GM23338 (cell line): ENCODE measurements around the gene PANK3. TPM values are rescaled to one million over a fixed set of nuclear protein-coding genes. Genes with fewer than 3 reads are reported as not detected.

Experiments used
- ATAC-seq: fragments of 200-7000 bp; cut with Tn5 transposase; 3 replicates; pipeline ENCODE4 v1.9.1; 2020
- DNase-seq: peaks from one replicate; pipeline ENCODE4 v3.0.0-alpha.2; 2015; ENCODE audit warnings: low spot score
- H2AFZ ChIP-seq: fragments of 200-600 bp; sonication (generic); 2 replicates; pipeline ENCODE4 v1.8.0; 2016; ENCODE audit warnings: antibody characterized with exemption, mild to moderate bottlenecking, moderate library complexity
- H3F3A ChIP-seq: fragments of 200-600 bp; sonication (generic); replicated peaks from 2 replicates; pipeline ENCODE4 v1.8.0; 2017; ENCODE audit warnings: antibody characterized with exemption, mixed run types, low read depth
- H3K27ac ChIP-seq: fragments of 200-600 bp; sonication (generic); 2 replicates; pipeline ENCODE4 v1.6.1; 2016; ENCODE audit warnings: low read depth
- H3K27me3 ChIP-seq: fragments of 200-600 bp; sonication (generic); 2 replicates; pipeline ENCODE4 v1.8.0; 2016; ENCODE audit warnings: mild to moderate bottlenecking, mixed run types, moderate library complexity; ENCODE audit not compliant: insufficient read depth
- H3K36me3 ChIP-seq: fragments of 200-600 bp; sonication (generic); 2 replicates; pipeline ENCODE4 v1.8.0; 2016; ENCODE audit warnings: mild to moderate bottlenecking; ENCODE audit not compliant: insufficient read depth
- H3K4me1 ChIP-seq: fragments of 200-600 bp; sonication (generic); 2 replicates; pipeline ENCODE4 v1.8.0; 2016; ENCODE audit warnings: mild to moderate bottlenecking, moderate library complexity; ENCODE audit not compliant: insufficient read depth
- H3K4me2 ChIP-seq: fragments of 200-600 bp; sonication (generic); 2 replicates; pipeline ENCODE4 v1.7.1; 2017; ENCODE audit warnings: mixed run types
- H3K4me3 ChIP-seq: fragments of 200-600 bp; sonication (generic); 2 replicates; pipeline ENCODE4 v1.6.1; 2016; ENCODE audit warnings: mixed run types
- H3K79me2 ChIP-seq: fragments of 200-600 bp; sonication (generic); replicated peaks from 2 replicates; pipeline ENCODE4 v1.8.0; 2017; ENCODE audit warnings: mild to moderate bottlenecking; ENCODE audit not compliant: insufficient read depth
- H3K9me2 ChIP-seq: fragments of 200-600 bp; sonication (generic); 2 replicates; pipeline ENCODE4 v1.8.0; 2017; ENCODE audit not compliant: insufficient read depth
- H4K20me1 ChIP-seq: fragments of 200-600 bp; sonication (generic); replicated peaks from 2 replicates; pipeline ENCODE4 v1.8.0; 2017; ENCODE audit warnings: mild to moderate bottlenecking; ENCODE audit not compliant: insufficient read depth
- H3K27ac Mint-ChIP-seq: 2 replicates; pipeline ENCODE4 v1.8.0; 2020; ENCODE audit warnings: inconsistent platforms, mild to moderate bottlenecking, moderate library complexity, mixed read lengths
- H3K27me3 Mint-ChIP-seq: 3 replicates; pipeline ENCODE4 v1.8.0; 2022; ENCODE audit warnings: low read depth, mild to moderate bottlenecking, moderate library complexity, mixed read lengths, inconsistent platforms; ENCODE audit not compliant: insufficient read depth, poor library complexity
- H3K36me3 Mint-ChIP-seq: 3 replicates; pipeline ENCODE4 v1.8.0; 2021; ENCODE audit warnings: low read depth, mild to moderate bottlenecking, inconsistent platforms, moderate library complexity, mixed read lengths
- H3K4me1 Mint-ChIP-seq: 3 replicates; pipeline ENCODE4 v1.8.0; 2020; ENCODE audit warnings: mild to moderate bottlenecking, inconsistent platforms, mixed read lengths
- H3K4me3 Mint-ChIP-seq: 3 replicates; pipeline ENCODE4 v1.8.0; 2021; ENCODE audit warnings: moderate library complexity, mild to moderate bottlenecking, inconsistent platforms, mixed read lengths
- H3K9me3 Mint-ChIP-seq: 3 replicates; pipeline ENCODE4 v1.8.0; 2020; ENCODE audit warnings: moderate library complexity, mild to moderate bottlenecking, inconsistent platforms, mixed read lengths
- CREB1 ChIP-seq: fragments of 250-450 bp; sonication (Bioruptor Pico); IDR thresholded peaks from 2 replicates; pipeline ENCODE4 v1.5.0; 2020; ENCODE audit warnings: low read depth, mild to moderate bottlenecking, moderate library complexity
- EZH2 ChIP-seq: fragments of 200-600 bp; sonication (generic); IDR thresholded peaks from one replicate; pipeline ENCODE4 v1.8.0; 2017; ENCODE audit warnings: antibody characterized with exemption, mild to moderate bottlenecking, low read depth; ENCODE audit not compliant: unreplicated experiment
- EZH2phosphoT487 ChIP-seq: fragments of 200-600 bp; sonication (generic); IDR thresholded peaks from one replicate; pipeline ENCODE4 v1.8.1; 2018; ENCODE audit warnings: antibody characterized with exemption; ENCODE audit not compliant: unreplicated experiment
- JUNB ChIP-seq: IDR thresholded peaks from one replicate; pipeline ENCODE4 v1.6.1; 2016; ENCODE audit warnings: antibody characterized with exemption; ENCODE audit not compliant: unreplicated experiment
- NANOG ChIP-seq: IDR thresholded peaks from 2 replicates; pipeline ENCODE4 v1.6.1; 2016; ENCODE audit warnings: antibody characterized with exemption, borderline replicate concordance
- POLR2AphosphoS5 ChIP-seq: IDR thresholded peaks from 2 replicates; pipeline ENCODE4 v1.6.1; 2016; ENCODE audit warnings: antibody characterized with exemption, low read depth
- STAT1 ChIP-seq: IDR thresholded peaks from one replicate; pipeline ENCODE4 v1.6.1; 2016; ENCODE audit warnings: antibody characterized with exemption; ENCODE audit not compliant: unreplicated experiment
- ZNF114 ChIP-seq: fragments of 250-450 bp; sonication (Bioruptor Pico); IDR thresholded peaks from 2 replicates; pipeline ENCODE4 v1.5.0; 2020; ENCODE audit warnings: mild to moderate bottlenecking, moderate library complexity
- ZNF331 ChIP-seq: fragments of 250-450 bp; sonication (Bioruptor Pico); IDR thresholded peaks from 2 replicates; pipeline ENCODE4 v1.5.0; 2020; ENCODE audit warnings: low read depth, mild to moderate bottlenecking, moderate library complexity
- polyA plus RNA-seq: library from polyadenylated mRNA; unstranded; fragments of >200 nt; fragmentation: Nextera tagmentation; extraction: Ambion mirVana; gene quantifications from 2 replicates; pipeline ENCODE4 v1.2.1, GENCODE V29; 2016
- total RNA-seq: library from RNA; depleted of rRNA; stranded (reverse); fragments of >200 nt; shearing (Covaris generic); gene quantifications from 2 replicates; pipeline ENCODE4 v1.2.3, GENCODE V29; 2014
- TF ChIP-seq, protein P1 (sequence below): fragments of 250-450 bp; sonication (Bioruptor Pico); IDR thresholded peaks from 2 replicates; pipeline ENCODE4 v1.5.0; 2020; ENCODE audit warnings: mild to moderate bottlenecking, moderate library complexity
- TF ChIP-seq, protein P2 (sequence below): IDR thresholded peaks from one replicate; pipeline ENCODE4 v1.6.1; 2018; ENCODE audit warnings: antibody characterized with exemption; ENCODE audit not compliant: unreplicated experiment
- TF ChIP-seq, protein P3 (sequence below): IDR thresholded peaks from 2 replicates; pipeline ENCODE4 v1.6.1; 2016; ENCODE audit warnings: antibody characterized with exemption
- TF ChIP-seq, protein P4 (sequence below), 2 experiments: fragments of 200-600 bp in 1 of 2; sonication (generic) in 1 of 2; conservative IDR thresholded peaks; 2 replicates each; pipeline versions ENCODE4 v1.5.1 to v1.6.1; 2016 to 2017; ENCODE audit warnings: antibody characterized with exemption in 2 of 2, low read depth in 2 of 2, mild to moderate bottlenecking in 2 of 2, moderate library complexity in 1 of 2

PANK3 gene
- total and polyA plus RNA-seq, 2 experiments from 2014 or later, result 17.0 to 91.6 TPM

DNA sequence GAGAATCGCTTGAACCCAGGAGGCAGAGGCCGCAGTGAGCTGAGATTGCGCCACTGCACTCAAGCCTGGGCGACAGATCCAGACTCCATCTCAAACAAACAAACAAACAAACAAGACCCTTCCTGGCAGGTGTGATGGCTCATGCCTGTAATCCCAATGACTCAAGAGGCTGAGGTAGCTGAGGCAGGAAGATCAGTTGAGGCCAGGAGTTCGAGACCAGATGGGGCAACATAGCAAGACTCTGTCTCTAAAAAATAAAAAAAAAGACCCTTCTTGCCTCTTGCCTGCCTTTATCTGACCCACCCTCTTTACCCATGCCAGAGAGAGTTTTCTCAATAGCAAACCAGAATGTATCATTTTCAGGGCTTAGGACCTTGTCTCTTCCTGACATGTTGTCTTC is 8.8 kb upstream of the PANK3 start:
- no peak for ATAC-seq
- no peak overlapping the region for H2AFZ ChIP-seq
- Mint-ChIP-seq H3K27me3 (peaks cover 6% of the 10 kb centered on the region), H3K4me1 (no peaks in the 10 kb centered on the region), H3K27ac (no peak overlapping the region), H3K4me3 (no peak overlapping the region), H3K36me3 (no peaks in the 10 kb centered on the region), H3K9me3 (no peaks in the 10 kb centered on the region)
- no peaks in the 10 kb centered on the region for H3F3A ChIP-seq
- DNase-seq, result no peak
- H3K4me2 ChIP-seq, result no peak overlapping the region
- TF ChIP-seq, protein P1, sequence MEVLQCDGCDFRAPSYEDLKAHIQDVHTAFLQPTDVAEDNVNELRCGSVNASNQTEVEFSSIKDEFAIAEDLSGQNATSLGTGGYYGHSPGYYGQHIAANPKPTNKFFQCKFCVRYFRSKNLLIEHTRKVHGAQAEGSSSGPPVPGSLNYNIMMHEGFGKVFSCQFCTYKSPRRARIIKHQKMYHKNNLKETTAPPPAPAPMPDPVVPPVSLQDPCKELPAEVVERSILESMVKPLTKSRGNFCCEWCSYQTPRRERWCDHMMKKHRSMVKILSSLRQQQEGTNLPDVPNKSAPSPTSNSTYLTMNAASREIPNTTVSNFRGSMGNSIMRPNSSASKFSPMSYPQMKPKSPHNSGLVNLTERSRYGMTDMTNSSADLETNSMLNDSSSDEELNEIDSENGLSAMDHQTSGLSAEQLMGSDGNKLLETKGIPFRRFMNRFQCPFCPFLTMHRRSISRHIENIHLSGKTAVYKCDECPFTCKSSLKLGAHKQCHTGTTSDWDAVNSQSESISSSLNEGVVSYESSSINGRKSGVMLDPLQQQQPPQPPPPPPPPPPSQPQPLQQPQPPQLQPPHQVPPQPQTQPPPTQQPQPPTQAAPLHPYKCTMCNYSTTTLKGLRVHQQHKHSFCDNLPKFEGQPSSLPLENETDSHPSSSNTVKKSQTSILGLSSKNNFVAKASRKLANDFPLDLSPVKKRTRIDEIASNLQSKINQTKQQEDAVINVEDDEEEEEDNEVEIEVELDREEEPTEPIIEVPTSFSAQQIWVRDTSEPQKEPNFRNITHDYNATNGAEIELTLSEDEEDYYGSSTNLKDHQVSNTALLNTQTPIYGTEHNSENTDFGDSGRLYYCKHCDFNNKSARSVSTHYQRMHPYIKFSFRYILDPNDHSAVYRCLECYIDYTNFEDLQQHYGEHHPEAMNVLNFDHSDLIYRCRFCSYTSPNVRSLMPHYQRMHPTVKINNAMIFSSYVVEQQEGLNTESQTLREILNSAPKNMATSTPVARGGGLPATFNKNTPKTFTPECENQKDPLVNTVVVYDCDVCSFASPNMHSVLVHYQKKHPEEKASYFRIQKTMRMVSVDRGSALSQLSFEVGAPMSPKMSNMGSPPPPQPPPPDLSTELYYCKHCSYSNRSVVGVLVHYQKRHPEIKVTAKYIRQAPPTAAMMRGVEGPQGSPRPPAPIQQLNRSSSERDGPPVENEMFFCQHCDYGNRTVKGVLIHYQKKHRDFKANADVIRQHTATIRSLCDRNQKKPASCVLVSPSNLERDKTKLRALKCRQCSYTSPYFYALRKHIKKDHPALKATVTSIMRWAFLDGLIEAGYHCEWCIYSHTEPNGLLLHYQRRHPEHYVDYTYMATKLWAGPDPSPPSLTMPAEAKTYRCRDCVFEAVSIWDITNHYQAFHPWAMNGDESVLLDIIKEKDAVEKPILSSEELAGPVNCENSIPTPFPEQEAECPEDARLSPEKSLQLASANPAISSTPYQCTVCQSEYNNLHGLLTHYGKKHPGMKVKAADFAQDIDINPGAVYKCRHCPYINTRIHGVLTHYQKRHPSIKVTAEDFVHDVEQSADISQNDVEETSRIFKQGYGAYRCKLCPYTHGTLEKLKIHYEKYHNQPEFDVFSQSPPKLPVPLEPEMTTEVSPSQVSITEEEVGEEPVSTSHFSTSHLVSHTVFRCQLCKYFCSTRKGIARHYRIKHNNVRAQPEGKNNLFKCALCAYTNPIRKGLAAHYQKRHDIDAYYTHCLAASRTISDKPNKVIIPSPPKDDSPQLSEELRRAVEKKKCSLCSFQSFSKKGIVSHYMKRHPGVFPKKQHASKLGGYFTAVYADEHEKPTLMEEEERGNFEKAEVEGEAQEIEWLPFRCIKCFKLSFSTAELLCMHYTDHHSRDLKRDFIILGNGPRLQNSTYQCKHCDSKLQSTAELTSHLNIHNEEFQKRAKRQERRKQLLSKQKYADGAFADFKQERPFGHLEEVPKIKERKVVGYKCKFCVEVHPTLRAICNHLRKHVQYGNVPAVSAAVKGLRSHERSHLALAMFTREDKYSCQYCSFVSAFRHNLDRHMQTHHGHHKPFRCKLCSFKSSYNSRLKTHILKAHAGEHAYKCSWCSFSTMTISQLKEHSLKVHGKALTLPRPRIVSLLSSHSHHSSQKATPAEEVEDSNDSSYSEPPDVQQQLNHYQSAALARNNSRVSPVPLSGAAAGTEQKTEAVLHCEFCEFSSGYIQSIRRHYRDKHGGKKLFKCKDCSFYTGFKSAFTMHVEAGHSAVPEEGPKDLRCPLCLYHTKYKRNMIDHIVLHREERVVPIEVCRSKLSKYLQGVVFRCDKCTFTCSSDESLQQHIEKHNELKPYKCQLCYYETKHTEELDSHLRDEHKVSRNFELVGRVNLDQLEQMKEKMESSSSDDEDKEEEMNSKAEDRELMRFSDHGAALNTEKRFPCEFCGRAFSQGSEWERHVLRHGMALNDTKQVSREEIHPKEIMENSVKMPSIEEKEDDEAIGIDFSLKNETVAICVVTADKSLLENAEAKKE (CRISPR knock-in tag), result no peak
- TF ChIP-seq NANOG (no peak), JUNB (no peak), EZH2phosphoT487 (no peak), ZNF331 (CRISPR knock-in tag) (no peak), ZNF114 (CRISPR knock-in tag) (no peak), POLR2AphosphoS5 (no peak), EZH2 (no peak), STAT1 (no peak), CREB1 (no peak)
- TF ChIP-seq, protein P2, sequence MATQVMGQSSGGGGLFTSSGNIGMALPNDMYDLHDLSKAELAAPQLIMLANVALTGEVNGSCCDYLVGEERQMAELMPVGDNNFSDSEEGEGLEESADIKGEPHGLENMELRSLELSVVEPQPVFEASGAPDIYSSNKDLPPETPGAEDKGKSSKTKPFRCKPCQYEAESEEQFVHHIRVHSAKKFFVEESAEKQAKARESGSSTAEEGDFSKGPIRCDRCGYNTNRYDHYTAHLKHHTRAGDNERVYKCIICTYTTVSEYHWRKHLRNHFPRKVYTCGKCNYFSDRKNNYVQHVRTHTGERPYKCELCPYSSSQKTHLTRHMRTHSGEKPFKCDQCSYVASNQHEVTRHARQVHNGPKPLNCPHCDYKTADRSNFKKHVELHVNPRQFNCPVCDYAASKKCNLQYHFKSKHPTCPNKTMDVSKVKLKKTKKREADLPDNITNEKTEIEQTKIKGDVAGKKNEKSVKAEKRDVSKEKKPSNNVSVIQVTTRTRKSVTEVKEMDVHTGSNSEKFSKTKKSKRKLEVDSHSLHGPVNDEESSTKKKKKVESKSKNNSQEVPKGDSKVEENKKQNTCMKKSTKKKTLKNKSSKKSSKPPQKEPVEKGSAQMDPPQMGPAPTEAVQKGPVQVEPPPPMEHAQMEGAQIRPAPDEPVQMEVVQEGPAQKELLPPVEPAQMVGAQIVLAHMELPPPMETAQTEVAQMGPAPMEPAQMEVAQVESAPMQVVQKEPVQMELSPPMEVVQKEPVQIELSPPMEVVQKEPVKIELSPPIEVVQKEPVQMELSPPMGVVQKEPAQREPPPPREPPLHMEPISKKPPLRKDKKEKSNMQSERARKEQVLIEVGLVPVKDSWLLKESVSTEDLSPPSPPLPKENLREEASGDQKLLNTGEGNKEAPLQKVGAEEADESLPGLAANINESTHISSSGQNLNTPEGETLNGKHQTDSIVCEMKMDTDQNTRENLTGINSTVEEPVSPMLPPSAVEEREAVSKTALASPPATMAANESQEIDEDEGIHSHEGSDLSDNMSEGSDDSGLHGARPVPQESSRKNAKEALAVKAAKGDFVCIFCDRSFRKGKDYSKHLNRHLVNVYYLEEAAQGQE, result no peak
- TF ChIP-seq, protein P3, sequence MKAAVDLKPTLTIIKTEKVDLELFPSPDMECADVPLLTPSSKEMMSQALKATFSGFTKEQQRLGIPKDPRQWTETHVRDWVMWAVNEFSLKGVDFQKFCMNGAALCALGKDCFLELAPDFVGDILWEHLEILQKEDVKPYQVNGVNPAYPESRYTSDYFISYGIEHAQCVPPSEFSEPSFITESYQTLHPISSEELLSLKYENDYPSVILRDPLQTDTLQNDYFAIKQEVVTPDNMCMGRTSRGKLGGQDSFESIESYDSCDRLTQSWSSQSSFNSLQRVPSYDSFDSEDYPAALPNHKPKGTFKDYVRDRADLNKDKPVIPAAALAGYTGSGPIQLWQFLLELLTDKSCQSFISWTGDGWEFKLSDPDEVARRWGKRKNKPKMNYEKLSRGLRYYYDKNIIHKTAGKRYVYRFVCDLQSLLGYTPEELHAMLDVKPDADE, result no peak
- TF ChIP-seq, protein P4, sequence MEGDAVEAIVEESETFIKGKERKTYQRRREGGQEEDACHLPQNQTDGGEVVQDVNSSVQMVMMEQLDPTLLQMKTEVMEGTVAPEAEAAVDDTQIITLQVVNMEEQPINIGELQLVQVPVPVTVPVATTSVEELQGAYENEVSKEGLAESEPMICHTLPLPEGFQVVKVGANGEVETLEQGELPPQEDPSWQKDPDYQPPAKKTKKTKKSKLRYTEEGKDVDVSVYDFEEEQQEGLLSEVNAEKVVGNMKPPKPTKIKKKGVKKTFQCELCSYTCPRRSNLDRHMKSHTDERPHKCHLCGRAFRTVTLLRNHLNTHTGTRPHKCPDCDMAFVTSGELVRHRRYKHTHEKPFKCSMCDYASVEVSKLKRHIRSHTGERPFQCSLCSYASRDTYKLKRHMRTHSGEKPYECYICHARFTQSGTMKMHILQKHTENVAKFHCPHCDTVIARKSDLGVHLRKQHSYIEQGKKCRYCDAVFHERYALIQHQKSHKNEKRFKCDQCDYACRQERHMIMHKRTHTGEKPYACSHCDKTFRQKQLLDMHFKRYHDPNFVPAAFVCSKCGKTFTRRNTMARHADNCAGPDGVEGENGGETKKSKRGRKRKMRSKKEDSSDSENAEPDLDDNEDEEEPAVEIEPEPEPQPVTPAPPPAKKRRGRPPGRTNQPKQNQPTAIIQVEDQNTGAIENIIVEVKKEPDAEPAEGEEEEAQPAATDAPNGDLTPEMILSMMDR (conservative IDR thresholded peaks at IDR 0.05; ENCODE audit: low read depth in 2 of 2), result no peak
- no peak overlapping the region for H3K27ac ChIP-seq
- no peaks in the 10 kb centered on the region; the same call in 1 of the 2 replicates for H3K9me2 ChIP-seq
- H3K4me3 ChIP-seq, result no peak overlapping the region
- no peaks in the 10 kb centered on the region for H3K36me3 ChIP-seq
- H3K4me1 ChIP-seq, result no peaks in the 10 kb centered on the region
- no peaks in the 10 kb centered on the region for H3K79me2 ChIP-seq
- H3K27me3 ChIP-seq, result no peaks in the 10 kb centered on the region
- no peaks in the 10 kb centered on the region for H4K20me1 ChIP-seq
